HG02938 (cell line): ENCODE measurements around the gene PALLD.

ENCODE experiments used
- ATAC-seq: cut with Tn5 transposase; IDR thresholded peaks from one replicate; pipeline ENCODE4 v1.9.1; 2021; ENCODE audit warnings: mild to moderate bottlenecking, moderate library complexity; ENCODE audit not compliant: unreplicated experiment

PALLD gene

GRCh38 chr4:168614281-168615057 is 117.6 kb downstream of the PALLD start:
- ATAC-seq, result no peak

- no peak for ATAC-seq
These were observed 118.6 kb downstream of the PALLD start for GRCh38 chr4:168615294-168616065.

GRCh38 chr4:168618577-168619265 is 121.9 kb downstream of the PALLD start:
- ATAC-seq, result no peak

GRCh38 chr4:168619266-168619631 is 122.4 kb downstream of the PALLD start:
- no peak for ATAC-seq

GRCh38 chr4:168621806-168622589 is 125.1 kb downstream of the PALLD start:
- no peak for ATAC-seq

GRCh38 chr4:168622600-168622999 is 125.7 kb downstream of the PALLD start:
- no peak for ATAC-seq

GRCh38 chr4:168623011-168623410 is 126.2 kb downstream of the PALLD start:
- no peak for ATAC-seq

GRCh38 chr4:168623484-168623883 is 126.6 kb downstream of the PALLD start:
- ATAC-seq, result no peak

- no peak for ATAC-seq
These were observed 131.4 kb downstream of the PALLD start for GRCh38 chr4:168628251-168628650.

GRCh38 chr4:168629566-168629965 is 132.7 kb downstream of the PALLD start:
- no peak for ATAC-seq

GRCh38 chr4:168630445-168631187 is 133.8 kb downstream of the PALLD start:
- no peak for ATAC-seq

- ATAC-seq, result no peak
These were observed 134.7 kb downstream of the PALLD start for GRCh38 chr4:168631241-168632162.

- no peak for ATAC-seq
These were observed 135.5 kb downstream of the PALLD start for GRCh38 chr4:168632301-168632725.

- ATAC-seq, result no peak
These were observed 136.2 kb downstream of the PALLD start for GRCh38 chr4:168633064-168633463.

GRCh38 chr4:168633496-168633895 is 136.6 kb downstream of the PALLD start:
- no peak for ATAC-seq

- ATAC-seq, result no peak
These were observed 137.5 kb downstream of the PALLD start for GRCh38 chr4:168634276-168634802.

GRCh38 chr4:168636040-168636439 is 139.2 kb downstream of the PALLD start:
- no peak for ATAC-seq

- ATAC-seq, result no peak
These were observed 139.8 kb downstream of the PALLD start for GRCh38 chr4:168636506-168637196.
